T47D (cell line): ENCODE data around the gene CLCNKB.

Experiments used
- DNase-seq, 2 experiments: peaks; one replicate each; pipeline versions ENCODE4 v3.0.0 to v3.0.0-alpha.2; 2011 to 2012; ENCODE audit warnings: low read depth in 1 of 2, low spot score in 1 of 2
- JUND ChIP-seq: IDR thresholded peaks from 2 replicates; pipeline ENCODE4 v1.6.1; 2012; ENCODE audit warnings: low read depth
- in situ Hi-C: cut with HindIII; loops from 2 replicates; pipeline ENCODE4 v1.10.0; 2016; ENCODE audit warnings: low sequenced_read_pairs, low pct_unique_long_range_greater_than_20kb

Gene CLCNKB

GRCh38 chr1:16072616-16073484 is 29.3 kb downstream of the CLCNKB start:
- DNase-seq, result no peak
- in situ Hi-C loops, result no loop called here
- TF ChIP-seq JUND, result no peak

GRCh38 chr1:16073490-16074119 is 30.0 kb downstream of the CLCNKB start, which contains the start of gene FAM131C:
FAM131C (minus strand) TSS chr1:16073651; CDS start chr1:16073442, 209 bp downstream.
- TF ChIP-seq JUND, result no peak
- in situ Hi-C loops, result no loop called here
- peak; percentile 47 for DNase-seq

GRCh38 chr1:16074217-16074616 is 30.6 kb downstream of the CLCNKB start:
- no peak for TF ChIP-seq JUND
- DNase-seq, result no peak
- in situ Hi-C loops, result no loop called here

GRCh38 chr1:16075337-16076030 is 31.9 kb downstream of the CLCNKB start:
- in situ Hi-C loops, result no loop called here
- DNase-seq, result no peak
- no peak for TF ChIP-seq JUND

GRCh38 chr1:16076031-16076864 is 32.7 kb downstream of the CLCNKB start:
- no peak for TF ChIP-seq JUND
- no peak for DNase-seq
- in situ Hi-C loops, result no loop called here

- DNase-seq, result no peak
- TF ChIP-seq JUND, result no peak
- in situ Hi-C loops, result no loop called here
These were observed 33.3 kb downstream of the CLCNKB start for GRCh38 chr1:16076865-16077238.

GRCh38 chr1:16077406-16078245 is 34.0 kb downstream of the CLCNKB start:
- TF ChIP-seq JUND, result no peak
- in situ Hi-C loops, result no loop called here
- DNase-seq, result no peak

GRCh38 chr1:16078925-16079656 is 35.5 kb downstream of the CLCNKB start:
- in situ Hi-C loops, result no loop called here
- TF ChIP-seq JUND, result no peak
- DNase-seq, result peak; percentile 41 to 68

- in situ Hi-C loops, result no loop called here
- DNase-seq, result no peak
- TF ChIP-seq JUND, result no peak
These were observed 37.0 kb downstream of the CLCNKB start for GRCh38 chr1:16080422-16081150.

- TF ChIP-seq JUND, result no peak
- in situ Hi-C loops, result no loop called here
- DNase-seq, result no peak
These were observed 38.1 kb downstream of the CLCNKB start for GRCh38 chr1:16081636-16082035.
